Esophagus muscularis mucosa (tissue), 4 donors: ENCODE data around the gene TTC33. TPM values are rescaled to one million over a fixed set of nuclear protein-coding genes. Genes with fewer than 3 reads are reported as not detected.
"Not testable (repeated sequence)": the region's sequence is repeated elsewhere in the genome, so short reads cannot be mapped to it uniquely, and the experiment has no call there.

ENCODE experiments used
- DNase-seq: peaks from one replicate; pipeline ENCODE4 v3.0.0-alpha.2; 2017; ENCODE audit errors: extremely low spot score
- H3K27ac ChIP-seq, 4 donors: fragments of 200-600 bp; sonication (generic); replicated peaks in 1 of 4; 1 replicate in 3 of 4; 2 replicates in 1 of 4; pipeline ENCODE4 v1.5.1; 2016 to 2019; ENCODE audit warnings: mild to moderate bottlenecking in 1 of 4
- H3K27me3 ChIP-seq, 4 donors: fragments of 200-600 bp; sonication (generic); one replicate each; pipeline versions ENCODE4 v1.5.1 to v1.6.0; 2016 to 2019
- H3K36me3 ChIP-seq, 4 donors: fragments of 200-600 bp; sonication (generic); one replicate each; pipeline ENCODE4 v1.5.1; 2016 to 2019
- H3K4me1 ChIP-seq, 4 donors: fragments of 200-600 bp; sonication (generic); one replicate each; pipeline ENCODE4 v1.5.1; 2016 to 2019
- H3K4me3 ChIP-seq, 4 donors: fragments of 200-600 bp; sonication (generic); 1 replicate in 2 of 4; 2 replicates in 2 of 4; pipeline ENCODE4 v1.5.1; 2016 to 2019; ENCODE audit warnings: mild to moderate bottlenecking in 4 of 4, moderate library complexity in 1 of 4
- H3K9me3 ChIP-seq, 4 donors: fragments of 200-600 bp; sonication (generic); 1 replicate in 3 of 4; 2 replicates in 1 of 4; pipeline ENCODE4 v1.5.1; 2016 to 2019
- EP300 ChIP-seq: sonication (generic); formaldehyde crosslinking; IDR thresholded peaks from one replicate; pipeline ENCODE4 v1.6.1; 2017; ENCODE audit warnings: antibody characterized with exemption
- POLR2A ChIP-seq: fragments of 450-650 bp; IDR thresholded peaks from one replicate; pipeline ENCODE4 v1.6.1; 2017; ENCODE audit warnings: antibody characterized with exemption, moderate library complexity, mild to moderate bottlenecking, low read depth
- POLR2AphosphoS5 ChIP-seq, 2 donors: sonication (generic); formaldehyde crosslinking; IDR thresholded peaks; one replicate each; pipeline ENCODE4 v1.6.1; 2017; ENCODE audit warnings: antibody characterized with exemption in 2 of 2
- WGBS: methylation state at CpG from one replicate; pipeline ENCODE4 v1.1.5; 2018; 5-methylcytosine and 5-hydroxymethylcytosine counted together
- intact Hi-C: fragments of 100-400 bp; cut with DNase I; formaldehyde crosslinking; loops from one replicate; pipeline ENCODE4 v1.15.1; 2023
- total RNA-seq, 4 donors: library from RNA; depleted of rRNA; stranded (reverse); fragments of >200 nt; gene quantifications; one replicate each; pipeline versions ENCODE4 v1.1.0 to v1.2.1, GENCODE V29; 2016
- TF ChIP-seq, protein P1 (sequence below), 3 experiments: fragments of 200-600 bp in 2 of 3; fragments of 450-650 bp in 1 of 3; sonication (generic) in 2 of 3; IDR thresholded peaks; one replicate each; pipeline ENCODE4 v1.5.1; 2017 to 2019; ENCODE audit warnings: antibody characterized with exemption in 3 of 3, mild to moderate bottlenecking in 2 of 3, moderate library complexity in 1 of 3

The TTC33 gene
- total RNA-seq, 4 donors from 2014 or later, result 19.1 to 32.7 (median 24.0) TPM

DNA sequence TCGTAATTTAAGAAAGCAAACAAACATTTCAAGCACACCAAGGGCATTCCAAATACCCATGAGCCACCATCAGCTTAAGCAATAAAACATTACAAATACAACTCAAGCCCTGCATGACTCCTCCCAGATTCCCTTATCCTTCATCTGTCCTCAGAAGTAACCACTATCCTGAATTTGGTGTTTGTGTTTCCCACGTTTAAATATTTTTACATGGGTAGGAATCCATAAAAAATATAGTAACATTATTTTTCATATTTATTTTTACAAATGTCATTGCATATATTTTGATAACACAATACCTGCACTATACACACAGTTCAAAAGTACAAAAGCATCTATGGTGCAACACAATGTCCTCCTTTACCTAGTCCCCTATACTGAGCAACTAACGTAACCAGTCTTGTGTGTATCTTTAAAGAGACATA, 36.0 kb upstream of the TTC33 start:
- Histone ChIP-seq H3K9me3 (peaks cover 0 to 4% (median 0%) of the 10 kb centered on the region in 4 donors), H3K27me3 (no peaks in the 10 kb centered on the region), H3K4me1 (peaks cover 21 to 55% (median 38%) of the 10 kb centered on the region in 4 donors), H3K4me3 (no peak overlapping the region), H3K27ac (no peak overlapping the region), H3K36me3 (peaks cover 0 to 7% (median 3%) of the 10 kb centered on the region in 4 donors)
- 54% methylated on average over 3 of the region's 3 CpGs for WGBS
- DNase-seq, result no peak
- TF ChIP-seq POLR2AphosphoS5 (IDR thresholded peaks at IDR 0.05) (no peak), POLR2A (no peak), EP300 (no peak)
- TF ChIP-seq, protein P1, sequence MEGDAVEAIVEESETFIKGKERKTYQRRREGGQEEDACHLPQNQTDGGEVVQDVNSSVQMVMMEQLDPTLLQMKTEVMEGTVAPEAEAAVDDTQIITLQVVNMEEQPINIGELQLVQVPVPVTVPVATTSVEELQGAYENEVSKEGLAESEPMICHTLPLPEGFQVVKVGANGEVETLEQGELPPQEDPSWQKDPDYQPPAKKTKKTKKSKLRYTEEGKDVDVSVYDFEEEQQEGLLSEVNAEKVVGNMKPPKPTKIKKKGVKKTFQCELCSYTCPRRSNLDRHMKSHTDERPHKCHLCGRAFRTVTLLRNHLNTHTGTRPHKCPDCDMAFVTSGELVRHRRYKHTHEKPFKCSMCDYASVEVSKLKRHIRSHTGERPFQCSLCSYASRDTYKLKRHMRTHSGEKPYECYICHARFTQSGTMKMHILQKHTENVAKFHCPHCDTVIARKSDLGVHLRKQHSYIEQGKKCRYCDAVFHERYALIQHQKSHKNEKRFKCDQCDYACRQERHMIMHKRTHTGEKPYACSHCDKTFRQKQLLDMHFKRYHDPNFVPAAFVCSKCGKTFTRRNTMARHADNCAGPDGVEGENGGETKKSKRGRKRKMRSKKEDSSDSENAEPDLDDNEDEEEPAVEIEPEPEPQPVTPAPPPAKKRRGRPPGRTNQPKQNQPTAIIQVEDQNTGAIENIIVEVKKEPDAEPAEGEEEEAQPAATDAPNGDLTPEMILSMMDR (IDR thresholded peaks at IDR 0.05), result no peak
- intact Hi-C loops, result no loop called here

DNA sequence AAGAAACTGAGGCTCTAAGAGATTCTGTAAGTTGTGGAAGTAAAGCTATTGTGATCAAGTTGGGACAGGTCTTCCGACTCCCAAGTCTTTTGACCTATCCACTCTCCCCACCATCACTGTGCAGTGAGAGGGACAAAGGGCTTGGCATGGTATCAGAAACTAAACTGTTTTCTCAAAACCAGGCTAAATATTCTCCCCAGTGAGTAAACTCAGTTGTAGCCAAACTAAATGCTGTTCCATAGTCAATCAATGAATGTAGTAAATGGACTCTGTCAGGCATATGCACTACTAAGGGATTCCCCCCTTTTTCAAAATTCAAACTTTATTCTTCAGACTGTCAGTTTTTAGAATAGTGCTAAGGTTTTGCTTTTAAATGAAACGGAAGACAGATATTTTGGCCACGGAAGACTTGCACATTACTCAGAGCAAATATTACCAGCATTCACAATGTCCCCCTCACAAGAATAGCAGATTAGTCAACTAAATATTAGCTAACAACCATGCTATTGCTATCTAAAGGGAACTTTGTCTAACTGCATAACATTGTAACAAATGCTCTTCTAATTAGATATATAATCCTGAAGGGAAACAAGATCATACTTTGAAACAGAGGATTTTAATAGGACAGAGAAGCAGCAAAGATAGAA, 35.3 kb upstream of the TTC33 start:
- intact Hi-C loops, result no loop called here
- 66% methylated on average over 3 of the region's 3 CpGs for WGBS
- H3K27ac ChIP-seq, result no peak overlapping the region
- H3K36me3 ChIP-seq, result peaks cover 0 to 7% (median 3%) of the 10 kb centered on the region in 4 donors
- DNase-seq, result no peak
- H3K4me3 ChIP-seq, result no peak overlapping the region
- peaks cover 20 to 48% (median 32%) of the 10 kb centered on the region in 4 donors for H3K4me1 ChIP-seq
- H3K27me3 ChIP-seq, result no peaks in the 10 kb centered on the region
- H3K9me3 ChIP-seq, result peaks cover 0 to 4% (median 0%) of the 10 kb centered on the region in 4 donors
- no peak for TF ChIP-seq POLR2A
- TF ChIP-seq, protein P1 (IDR thresholded peaks at IDR 0.05), result no peak
- no peak for TF ChIP-seq EP300

DNA sequence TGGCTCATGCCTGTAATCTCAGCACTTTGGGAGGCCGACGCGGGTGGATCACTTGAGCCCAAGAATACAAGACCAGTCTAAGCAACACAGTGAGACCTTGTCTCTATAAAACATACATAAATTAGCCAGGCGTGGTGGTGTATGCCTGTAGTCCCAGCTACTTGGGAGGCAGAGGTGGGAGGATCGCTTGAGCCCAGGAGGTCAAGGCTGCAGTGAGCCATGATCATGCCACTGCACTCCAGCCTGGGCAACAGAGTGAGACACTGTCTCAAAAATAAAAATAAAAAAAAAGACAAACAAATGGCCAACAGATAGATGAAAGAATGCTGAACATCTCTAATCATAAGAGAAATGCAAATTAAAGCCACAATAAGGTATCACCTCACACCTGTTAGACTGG, 33.2 kb upstream of the TTC33 start:
- H3K9me3 ChIP-seq, H3K27me3 ChIP-seq, DNase-seq, intact Hi-C loops, H3K36me3 ChIP-seq, H3K4me3 ChIP-seq, H3K27ac ChIP-seq: not testable (repeated sequence)
- 95% methylated on average over 5 of the region's 5 CpGs for WGBS
- H3K4me1 ChIP-seq, result peaks cover 13 to 39% (median 22%) of the 10 kb centered on the region in 4 donors

DNA sequence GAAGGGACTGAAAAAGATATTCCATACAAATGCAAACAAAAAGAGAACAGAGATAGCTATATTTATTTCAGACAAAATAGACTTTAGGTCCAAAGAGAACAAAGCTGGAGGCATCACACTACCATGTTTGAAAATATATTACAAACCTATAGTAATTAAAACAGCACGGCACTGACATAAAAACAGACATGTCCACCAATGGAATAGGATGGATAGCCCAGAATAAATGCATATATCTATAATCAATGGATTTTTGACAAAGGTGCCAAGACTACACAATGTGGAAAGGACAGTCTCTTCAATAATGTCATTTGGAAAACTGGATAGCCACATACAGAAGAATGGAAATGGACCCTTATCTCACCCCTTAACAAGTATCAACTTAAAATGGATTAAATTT, 32.2 kb upstream of the TTC33 start:
- Histone ChIP-seq H3K4me1 (peaks cover 11 to 37% (median 22%) of the 10 kb centered on the region in 4 donors), H3K36me3 (peaks cover 0 to 7% (median 3%) of the 10 kb centered on the region in 4 donors), H3K27me3 (no peaks in the 10 kb centered on the region), H3K27ac (no peak overlapping the region), H3K4me3 (no peak overlapping the region), H3K9me3 (peaks cover 0 to 4% (median 0%) of the 10 kb centered on the region in 4 donors)
- TF ChIP-seq, protein P1 (IDR thresholded peaks at IDR 0.05), result no peak
- TF ChIP-seq EP300 (no peak), POLR2AphosphoS5 (IDR thresholded peaks at IDR 0.05) (no peak), POLR2A (no peak)
- WGBS, result 97% methylated on average over 1 of the region's 1 CpG
- DNase-seq, result no peak
- intact Hi-C loops, result no loop called here

DNA sequence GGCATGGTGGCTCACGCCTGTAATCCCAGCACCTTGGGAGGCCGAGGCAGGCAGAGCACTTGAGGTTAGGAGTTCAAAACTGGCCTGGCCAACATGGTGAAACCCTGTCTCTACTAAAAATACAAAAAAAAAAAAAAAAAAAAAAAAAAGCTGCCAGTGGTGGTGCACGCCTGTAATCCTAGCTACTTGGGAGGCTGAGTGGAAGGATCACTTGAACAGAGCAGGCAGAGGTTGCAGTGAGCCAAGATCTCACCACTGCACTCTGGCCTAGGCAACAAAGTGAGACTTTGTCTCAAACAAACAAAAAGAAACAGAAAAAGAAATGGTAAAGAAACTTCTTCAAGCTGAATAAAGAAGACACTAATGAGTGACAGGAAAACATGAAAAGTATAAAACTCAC, 30.9 kb upstream of the TTC33 start:
- H3K36me3 ChIP-seq, H3K9me3 ChIP-seq, H3K27me3 ChIP-seq, intact Hi-C loops, DNase-seq, H3K4me3 ChIP-seq, H3K27ac ChIP-seq: not testable (repeated sequence)
- peaks cover 18 to 34% (median 25%) of the 10 kb centered on the region in 4 donors for H3K4me1 ChIP-seq
- 95% methylated on average over 3 of the region's 3 CpGs for WGBS

DNA sequence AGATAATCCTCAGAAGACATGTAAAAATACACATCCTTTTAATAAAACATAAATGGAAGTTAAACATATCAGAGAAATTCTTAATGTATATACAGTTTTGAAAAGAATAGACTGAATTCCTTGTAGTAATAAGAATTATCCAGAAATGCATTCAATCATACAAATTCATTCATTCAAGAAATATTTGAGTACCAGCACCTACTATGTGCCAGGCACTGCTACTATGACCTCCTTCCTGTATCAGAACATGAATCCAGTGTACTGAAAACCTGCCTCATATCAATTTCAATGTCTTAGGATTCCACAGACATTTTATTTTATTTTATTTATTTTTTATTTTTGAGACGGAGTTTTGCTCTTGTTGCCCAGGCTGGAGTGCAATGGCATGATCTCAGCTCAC, 29.2 kb upstream of the TTC33 start:
- no peaks in the 10 kb centered on the region for H3K27me3 ChIP-seq
- DNase-seq, result no peak
- TF ChIP-seq EP300 (no peak), POLR2A (no peak), POLR2AphosphoS5 (IDR thresholded peaks at IDR 0.05) (no peak)
- TF ChIP-seq, protein P1 (IDR thresholded peaks at IDR 0.05), result no peak
- peaks cover 0 to 7% (median 3%) of the 10 kb centered on the region in 4 donors for H3K36me3 ChIP-seq
- intact Hi-C loops, result no loop called here
- no peak overlapping the region for H3K27ac ChIP-seq
- no peak overlapping the region for H3K4me3 ChIP-seq
- WGBS, result 75% methylated on average over 1 of the region's 1 CpG
- peaks cover 12 to 27% (median 19%) of the 10 kb centered on the region in 4 donors for H3K4me1 ChIP-seq
- peaks cover 0 to 4% (median 0%) of the 10 kb centered on the region in 4 donors for H3K9me3 ChIP-seq
